GM23338 (cell line): ENCODE results near the gene RALBP1. TPM values are rescaled to one million over a fixed set of nuclear protein-coding genes. Genes with fewer than 3 reads are reported as not detected.

Experiments used
- ATAC-seq: fragments of 200-7000 bp; cut with Tn5 transposase; 3 replicates; pipeline ENCODE4 v1.9.1; 2020
- DNase-seq: peaks from one replicate; pipeline ENCODE4 v3.0.0-alpha.2; 2015; ENCODE audit warnings: low spot score
- H2AFZ ChIP-seq: fragments of 200-600 bp; sonication (generic); 2 replicates; pipeline ENCODE4 v1.8.0; 2016; ENCODE audit warnings: antibody characterized with exemption, mild to moderate bottlenecking, moderate library complexity
- H3F3A ChIP-seq: fragments of 200-600 bp; sonication (generic); replicated peaks from 2 replicates; pipeline ENCODE4 v1.8.0; 2017; ENCODE audit warnings: antibody characterized with exemption, mixed run types, low read depth
- H3K27ac ChIP-seq: fragments of 200-600 bp; sonication (generic); 2 replicates; pipeline ENCODE4 v1.6.1; 2016; ENCODE audit warnings: low read depth
- H3K27me3 ChIP-seq: fragments of 200-600 bp; sonication (generic); 2 replicates; pipeline ENCODE4 v1.8.0; 2016; ENCODE audit warnings: mild to moderate bottlenecking, mixed run types, moderate library complexity; ENCODE audit not compliant: insufficient read depth
- H3K36me3 ChIP-seq: fragments of 200-600 bp; sonication (generic); 2 replicates; pipeline ENCODE4 v1.8.0; 2016; ENCODE audit warnings: mild to moderate bottlenecking; ENCODE audit not compliant: insufficient read depth
- H3K4me1 ChIP-seq: fragments of 200-600 bp; sonication (generic); 2 replicates; pipeline ENCODE4 v1.8.0; 2016; ENCODE audit warnings: mild to moderate bottlenecking, moderate library complexity; ENCODE audit not compliant: insufficient read depth
- H3K4me2 ChIP-seq: fragments of 200-600 bp; sonication (generic); 2 replicates; pipeline ENCODE4 v1.7.1; 2017; ENCODE audit warnings: mixed run types
- H3K4me3 ChIP-seq: fragments of 200-600 bp; sonication (generic); 2 replicates; pipeline ENCODE4 v1.6.1; 2016; ENCODE audit warnings: mixed run types
- H3K79me2 ChIP-seq: fragments of 200-600 bp; sonication (generic); replicated peaks from 2 replicates; pipeline ENCODE4 v1.8.0; 2017; ENCODE audit warnings: mild to moderate bottlenecking; ENCODE audit not compliant: insufficient read depth
- H3K9me2 ChIP-seq: fragments of 200-600 bp; sonication (generic); 2 replicates; pipeline ENCODE4 v1.8.0; 2017; ENCODE audit not compliant: insufficient read depth
- H4K20me1 ChIP-seq: fragments of 200-600 bp; sonication (generic); replicated peaks from 2 replicates; pipeline ENCODE4 v1.8.0; 2017; ENCODE audit warnings: mild to moderate bottlenecking; ENCODE audit not compliant: insufficient read depth
- H3K27ac Mint-ChIP-seq: 2 replicates; pipeline ENCODE4 v1.8.0; 2020; ENCODE audit warnings: inconsistent platforms, mild to moderate bottlenecking, moderate library complexity, mixed read lengths
- H3K27me3 Mint-ChIP-seq: 3 replicates; pipeline ENCODE4 v1.8.0; 2022; ENCODE audit warnings: low read depth, mild to moderate bottlenecking, moderate library complexity, mixed read lengths, inconsistent platforms; ENCODE audit not compliant: insufficient read depth, poor library complexity
- H3K36me3 Mint-ChIP-seq: 3 replicates; pipeline ENCODE4 v1.8.0; 2021; ENCODE audit warnings: low read depth, mild to moderate bottlenecking, inconsistent platforms, moderate library complexity, mixed read lengths
- H3K4me1 Mint-ChIP-seq: 3 replicates; pipeline ENCODE4 v1.8.0; 2020; ENCODE audit warnings: mild to moderate bottlenecking, inconsistent platforms, mixed read lengths
- H3K4me3 Mint-ChIP-seq: 3 replicates; pipeline ENCODE4 v1.8.0; 2021; ENCODE audit warnings: moderate library complexity, mild to moderate bottlenecking, inconsistent platforms, mixed read lengths
- H3K9me3 Mint-ChIP-seq: 3 replicates; pipeline ENCODE4 v1.8.0; 2020; ENCODE audit warnings: moderate library complexity, mild to moderate bottlenecking, inconsistent platforms, mixed read lengths
- ETS1 ChIP-seq: IDR thresholded peaks from 2 replicates; pipeline ENCODE4 v1.6.1; 2016; ENCODE audit warnings: antibody characterized with exemption
- EZH2 ChIP-seq: fragments of 200-600 bp; sonication (generic); IDR thresholded peaks from one replicate; pipeline ENCODE4 v1.8.0; 2017; ENCODE audit warnings: antibody characterized with exemption, mild to moderate bottlenecking, low read depth; ENCODE audit not compliant: unreplicated experiment
- EZH2phosphoT487 ChIP-seq: fragments of 200-600 bp; sonication (generic); IDR thresholded peaks from one replicate; pipeline ENCODE4 v1.8.1; 2018; ENCODE audit warnings: antibody characterized with exemption; ENCODE audit not compliant: unreplicated experiment
- JUNB ChIP-seq: IDR thresholded peaks from one replicate; pipeline ENCODE4 v1.6.1; 2016; ENCODE audit warnings: antibody characterized with exemption; ENCODE audit not compliant: unreplicated experiment
- NANOG ChIP-seq: IDR thresholded peaks from 2 replicates; pipeline ENCODE4 v1.6.1; 2016; ENCODE audit warnings: antibody characterized with exemption, borderline replicate concordance
- POLR2AphosphoS5 ChIP-seq: IDR thresholded peaks from 2 replicates; pipeline ENCODE4 v1.6.1; 2016; ENCODE audit warnings: antibody characterized with exemption, low read depth
- REST ChIP-seq: IDR thresholded peaks from one replicate; pipeline ENCODE4 v1.6.1; 2018; ENCODE audit warnings: antibody characterized with exemption; ENCODE audit not compliant: unreplicated experiment
- STAT1 ChIP-seq: IDR thresholded peaks from one replicate; pipeline ENCODE4 v1.6.1; 2016; ENCODE audit warnings: antibody characterized with exemption; ENCODE audit not compliant: unreplicated experiment
- ZNF114 ChIP-seq: fragments of 250-450 bp; sonication (Bioruptor Pico); IDR thresholded peaks from 2 replicates; pipeline ENCODE4 v1.5.0; 2020; ENCODE audit warnings: mild to moderate bottlenecking, moderate library complexity
- ZNF331 ChIP-seq: fragments of 250-450 bp; sonication (Bioruptor Pico); IDR thresholded peaks from 2 replicates; pipeline ENCODE4 v1.5.0; 2020; ENCODE audit warnings: low read depth, mild to moderate bottlenecking, moderate library complexity
- polyA plus RNA-seq: library from polyadenylated mRNA; unstranded; fragments of >200 nt; fragmentation: Nextera tagmentation; extraction: Ambion mirVana; gene quantifications from 2 replicates; pipeline ENCODE4 v1.2.1, GENCODE V29; 2016
- total RNA-seq: library from RNA; depleted of rRNA; stranded (reverse); fragments of >200 nt; shearing (Covaris generic); gene quantifications from 2 replicates; pipeline ENCODE4 v1.2.3, GENCODE V29; 2014

RALBP1 gene
- total and polyA plus RNA-seq, 2 experiments from 2014 or later = 80.9 to 103 TPM

DNA sequence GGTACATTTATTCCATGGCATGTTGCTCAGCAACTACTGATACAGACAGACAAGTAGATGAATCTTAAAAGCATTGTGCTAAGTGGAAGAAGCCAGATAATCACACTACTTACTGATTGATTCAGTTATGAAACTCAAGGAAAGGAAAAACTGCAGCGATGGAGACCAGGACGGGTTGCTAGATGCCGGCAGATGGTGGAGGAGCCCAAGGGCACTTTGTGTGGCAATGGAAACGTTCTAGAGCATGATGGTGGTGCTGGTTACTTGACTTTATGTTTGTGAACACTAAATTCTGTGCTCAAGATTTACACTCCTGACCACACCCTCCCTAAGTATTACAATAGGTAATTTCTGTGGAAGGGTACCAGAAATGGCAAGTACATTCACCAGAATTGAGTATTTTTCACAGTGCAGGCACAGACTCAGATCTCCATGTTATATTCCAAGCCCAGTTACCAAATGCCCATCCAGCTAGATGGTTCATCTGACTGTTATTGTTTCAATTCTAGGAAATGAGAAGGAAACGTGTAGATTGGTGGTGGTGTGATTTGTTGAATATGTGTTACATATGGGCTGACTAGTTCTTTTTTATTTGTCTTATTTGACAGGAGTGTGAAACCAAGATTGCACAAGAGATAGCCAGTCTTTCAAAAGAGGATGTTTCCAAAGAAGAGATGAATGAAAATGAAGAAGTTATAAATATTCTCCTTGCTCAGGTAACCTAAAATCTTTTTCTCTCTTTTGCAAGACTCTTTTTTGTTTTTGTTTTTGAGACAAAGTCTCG lies 55.1 kb downstream of the RALBP1 start (continued):
- no peak for TF ChIP-seq REST

DNA sequence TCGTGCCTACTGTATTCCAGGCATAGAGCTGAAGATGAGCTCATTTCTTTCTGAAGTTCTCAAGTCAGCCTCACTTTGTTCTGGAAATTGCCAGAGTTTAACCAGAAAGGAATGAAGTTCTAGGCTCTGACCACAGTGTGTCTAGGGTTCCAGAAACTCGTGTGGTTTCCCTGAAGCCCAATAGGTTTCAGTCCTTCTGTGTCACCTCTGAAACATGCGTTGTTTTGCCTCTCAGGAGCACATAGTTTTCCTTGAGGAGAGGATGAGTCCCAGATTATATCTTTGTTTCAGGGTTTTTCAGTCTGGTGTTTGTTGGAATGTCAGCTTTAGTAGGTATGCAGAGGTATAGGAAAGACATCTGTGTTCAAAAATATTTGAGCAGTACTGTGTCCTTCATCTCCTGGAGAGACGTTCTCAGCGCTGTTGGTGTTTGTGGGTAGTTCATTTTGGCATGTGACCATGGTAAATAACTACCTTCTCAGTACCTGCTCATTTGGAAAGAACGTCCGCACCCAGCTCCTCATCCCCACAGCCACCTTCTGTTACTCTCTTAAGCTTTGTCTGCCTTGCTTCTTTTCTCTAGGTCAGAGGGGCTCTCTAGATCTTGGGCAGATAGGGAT lies 56.6 kb downstream of the RALBP1 start:
- Histone ChIP-seq H4K20me1 (no peaks in the 10 kb centered on the region; the same call in 1 of the 2 replicates), H3K27ac (no peak overlapping the region), H3K36me3 (peaks cover 20% of the 10 kb centered on the region), H3K27me3 (no peaks in the 10 kb centered on the region), H2AFZ (no peak overlapping the region), H3K79me2 (no peaks in the 10 kb centered on the region), H3K9me2 (no peaks in the 10 kb centered on the region), H3F3A (no peaks in the 10 kb centered on the region), H3K4me2 (no peak overlapping the region), H3K4me3 (no peak overlapping the region), H3K4me1 (no peaks in the 10 kb centered on the region)
- Mint-ChIP-seq H3K4me1 (no peaks in the 10 kb centered on the region; the same call in 2 of the 3 replicates), H3K27me3 (peaks cover 2% of the 10 kb centered on the region), H3K36me3 (peaks cover 61% of the 10 kb centered on the region), H3K9me3 (peaks cover 15% of the 10 kb centered on the region), H3K4me3 (no peak overlapping the region), H3K27ac (no peak overlapping the region)
- no peak for ATAC-seq
- DNase-seq = no peak
- no peak for TF ChIP-seq ZNF331 (CRISPR knock-in tag)
- no peak for TF ChIP-seq ZNF114 (CRISPR knock-in tag)
- TF ChIP-seq EZH2phosphoT487 = no peak
- no peak for TF ChIP-seq POLR2AphosphoS5
- no peak for TF ChIP-seq ETS1
- TF ChIP-seq STAT1 = no peak
- TF ChIP-seq JUNB = no peak
- TF ChIP-seq REST = no peak
- no peak for TF ChIP-seq NANOG
- no peak for TF ChIP-seq EZH2
